RWPE2 (cell line): ENCODE results near the gene WASF2.
A peak's percentile ranks its signal among the peaks of the same experiment; 100 is the strongest.

ENCODE experiments used
- ATAC-seq: fragments of 200-7000 bp; cut with Tn5 transposase; 3 replicates; pipeline ENCODE4 v1.9.1; 2021; ENCODE audit warnings: low read depth
- DNase-seq: peaks from one replicate; pipeline ENCODE4 v3.0.0-alpha.2; 2020; ENCODE audit warnings: low spot score
- H3K27ac ChIP-seq: fragments of 450-650 bp; 2 replicates; pipeline ENCODE4 v1.5.1; 2017; ENCODE audit warnings: mild to moderate bottlenecking; ENCODE audit not compliant: poor library complexity, severe bottlenecking
- H3K27me3 ChIP-seq: fragments of 250-450 bp; sonication (Bioruptor Pico); 2 replicates; pipeline ENCODE4 v1.5.1; 2021; ENCODE audit warnings: mild to moderate bottlenecking, moderate library complexity; ENCODE audit not compliant: insufficient read depth, poor library complexity, severe bottlenecking
- H3K36me3 ChIP-seq: fragments of 250-450 bp; sonication (Bioruptor Pico); 2 replicates; pipeline ENCODE4 v1.5.1; 2020; ENCODE audit warnings: low read depth, mild to moderate bottlenecking, moderate library complexity
- H3K4me1 ChIP-seq: fragments of 250-450 bp; sonication (Bioruptor Pico); 2 replicates; pipeline ENCODE4 v1.5.1; 2021; ENCODE audit warnings: mild to moderate bottlenecking, moderate library complexity; ENCODE audit not compliant: insufficient read depth, poor library complexity, severe bottlenecking
- H3K4me3 ChIP-seq: fragments of 250-450 bp; sonication (Bioruptor Pico); 2 replicates; pipeline ENCODE4 v1.5.1; 2021; ENCODE audit warnings: mild to moderate bottlenecking, moderate library complexity; ENCODE audit not compliant: severe bottlenecking
- H3K9me3 ChIP-seq: fragments of 250-450 bp; sonication (Bioruptor Pico); 2 replicates; pipeline ENCODE4 v1.5.1; 2021; ENCODE audit warnings: mild to moderate bottlenecking, moderate library complexity; ENCODE audit not compliant: severe bottlenecking
- TF ChIP-seq, protein P1 (sequence below): fragments of 450-650 bp; IDR thresholded peaks from one replicate; pipeline ENCODE4 v1.5.1; 2017; ENCODE audit warnings: mild to moderate bottlenecking, moderate library complexity; ENCODE audit not compliant: poor library complexity, severe bottlenecking

The WASF2 gene

DNA sequence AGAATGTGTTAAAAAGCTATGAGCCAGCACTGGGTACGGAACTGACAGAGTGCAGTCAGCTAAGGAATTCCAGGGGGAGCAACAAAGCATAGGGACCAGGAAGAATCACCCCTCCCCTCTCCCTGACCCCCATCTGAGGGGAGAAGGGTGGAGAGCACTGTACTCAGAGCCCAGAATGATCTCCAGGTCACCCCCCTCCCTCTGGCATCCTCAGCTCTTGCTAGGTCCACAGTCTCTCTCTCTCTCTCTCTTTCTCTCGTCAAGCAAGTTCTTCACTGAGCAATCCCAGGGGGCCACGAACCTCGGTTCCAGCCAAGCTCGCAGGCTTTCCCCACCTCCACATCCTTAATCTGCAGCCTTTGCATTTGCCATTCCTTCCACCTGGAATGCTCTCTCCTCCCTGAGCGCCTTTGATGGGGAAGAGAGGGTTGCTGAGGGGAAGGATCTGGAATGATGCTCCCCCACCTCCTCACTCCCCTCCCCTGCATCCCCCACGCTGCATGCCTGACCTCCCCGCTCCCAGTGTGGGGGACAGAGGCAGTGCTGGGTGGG is 6.7 kb upstream of the WASF2 start:
- no peaks in the 10 kb centered on the region for H3K4me1 ChIP-seq
- H3K27ac ChIP-seq: no peak overlapping the region
- DNase-seq: no peak
- H3K4me3 ChIP-seq: no peak overlapping the region
- no peaks in the 10 kb centered on the region for H3K36me3 ChIP-seq
- TF ChIP-seq, protein P1, sequence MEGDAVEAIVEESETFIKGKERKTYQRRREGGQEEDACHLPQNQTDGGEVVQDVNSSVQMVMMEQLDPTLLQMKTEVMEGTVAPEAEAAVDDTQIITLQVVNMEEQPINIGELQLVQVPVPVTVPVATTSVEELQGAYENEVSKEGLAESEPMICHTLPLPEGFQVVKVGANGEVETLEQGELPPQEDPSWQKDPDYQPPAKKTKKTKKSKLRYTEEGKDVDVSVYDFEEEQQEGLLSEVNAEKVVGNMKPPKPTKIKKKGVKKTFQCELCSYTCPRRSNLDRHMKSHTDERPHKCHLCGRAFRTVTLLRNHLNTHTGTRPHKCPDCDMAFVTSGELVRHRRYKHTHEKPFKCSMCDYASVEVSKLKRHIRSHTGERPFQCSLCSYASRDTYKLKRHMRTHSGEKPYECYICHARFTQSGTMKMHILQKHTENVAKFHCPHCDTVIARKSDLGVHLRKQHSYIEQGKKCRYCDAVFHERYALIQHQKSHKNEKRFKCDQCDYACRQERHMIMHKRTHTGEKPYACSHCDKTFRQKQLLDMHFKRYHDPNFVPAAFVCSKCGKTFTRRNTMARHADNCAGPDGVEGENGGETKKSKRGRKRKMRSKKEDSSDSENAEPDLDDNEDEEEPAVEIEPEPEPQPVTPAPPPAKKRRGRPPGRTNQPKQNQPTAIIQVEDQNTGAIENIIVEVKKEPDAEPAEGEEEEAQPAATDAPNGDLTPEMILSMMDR: peak; percentile 12
- no peaks in the 10 kb centered on the region for H3K9me3 ChIP-seq
- H3K27me3 ChIP-seq: no peaks in the 10 kb centered on the region
- peak; percentile 53 for ATAC-seq

DNA sequence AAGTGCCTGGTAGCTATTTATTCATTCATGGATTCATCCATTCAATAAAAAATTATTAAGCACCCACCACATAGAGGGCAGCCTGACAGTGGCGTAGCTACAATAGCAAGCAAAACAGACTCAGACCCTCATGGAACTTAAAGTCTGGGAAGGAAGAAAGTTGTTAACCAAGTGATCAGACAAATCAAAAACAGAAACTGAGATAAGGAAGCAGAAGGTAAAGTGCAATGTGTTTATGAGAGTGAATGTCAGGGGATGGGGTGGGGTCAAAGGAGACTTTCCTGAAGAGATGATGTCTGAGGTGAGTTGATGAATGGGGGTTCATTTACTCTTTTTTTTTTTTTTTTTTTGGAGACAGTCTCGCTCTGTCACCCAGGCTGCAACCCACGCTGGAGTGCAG is 2.8 kb upstream of the WASF2 start:
- H3K4me3 ChIP-seq: no peak overlapping the region
- ATAC-seq: no peak
- H3K27ac ChIP-seq: peak overlapping the region; percentile 83
- peaks cover 1% of the 10 kb centered on the region for H3K4me1 ChIP-seq
- TF ChIP-seq, protein P1: no peak
- no peaks in the 10 kb centered on the region; the same call in 1 of the 2 replicates for H3K36me3 ChIP-seq
- DNase-seq: no peak
- no peaks in the 10 kb centered on the region for H3K27me3 ChIP-seq
- no peaks in the 10 kb centered on the region for H3K9me3 ChIP-seq

DNA sequence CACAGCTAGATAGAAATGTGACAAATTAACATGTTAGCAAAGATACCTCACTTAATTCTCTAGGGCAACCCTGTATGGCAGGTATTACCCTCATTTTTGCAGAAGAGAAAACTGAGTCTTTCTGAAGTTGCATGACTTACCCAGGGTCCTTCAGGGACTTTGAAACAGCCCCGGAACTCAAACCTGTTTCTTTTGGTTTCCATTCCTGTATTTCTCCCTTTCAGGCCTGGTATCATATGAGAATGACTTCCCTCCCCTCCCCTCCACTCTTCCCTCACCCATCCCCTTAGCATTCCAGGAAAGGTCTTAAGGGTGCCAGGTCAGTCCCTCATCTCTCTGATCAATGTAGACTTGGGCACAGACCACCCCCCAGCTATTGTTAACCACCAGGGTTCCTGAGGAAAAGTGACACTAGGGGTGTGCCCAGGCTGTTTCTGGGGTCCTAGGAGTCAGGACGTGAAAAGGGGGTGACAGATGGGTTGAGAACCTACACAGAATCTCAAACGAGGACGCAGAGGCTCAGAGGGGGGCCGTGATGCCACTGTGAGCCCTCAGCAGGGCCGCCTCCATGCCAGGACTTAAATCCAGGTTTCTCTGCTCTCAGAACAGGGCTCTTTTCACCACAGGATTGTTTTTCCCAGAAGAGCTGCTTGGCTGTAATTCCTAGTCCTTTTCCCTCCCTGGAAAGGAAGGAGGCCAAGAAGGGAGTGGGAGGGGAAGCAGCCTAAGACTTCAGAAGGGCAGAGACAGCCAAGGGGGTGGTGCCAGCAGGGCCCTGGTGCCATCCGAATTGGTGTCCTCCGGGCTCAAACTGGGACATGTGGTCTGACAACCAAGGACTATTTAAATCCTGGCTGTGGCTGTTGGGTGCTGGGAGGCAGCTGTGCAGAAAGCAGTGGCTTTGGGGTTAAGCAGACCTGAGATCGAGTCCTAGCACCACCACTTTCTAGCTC is 2.1 kb upstream of the WASF2 start:
- TF ChIP-seq, protein P1: no peak
- H3K36me3 ChIP-seq: no peaks in the 10 kb centered on the region; the same call in 1 of the 2 replicates
- H3K27me3 ChIP-seq: no peaks in the 10 kb centered on the region
- H3K4me1 ChIP-seq: peaks cover 3% of the 10 kb centered on the region
- ATAC-seq (no peak), DNase-seq (no peak)
- no peak overlapping the region for H3K4me3 ChIP-seq
- H3K27ac ChIP-seq: peak overlapping the region; percentile 83
- H3K9me3 ChIP-seq: no peaks in the 10 kb centered on the region

DNA sequence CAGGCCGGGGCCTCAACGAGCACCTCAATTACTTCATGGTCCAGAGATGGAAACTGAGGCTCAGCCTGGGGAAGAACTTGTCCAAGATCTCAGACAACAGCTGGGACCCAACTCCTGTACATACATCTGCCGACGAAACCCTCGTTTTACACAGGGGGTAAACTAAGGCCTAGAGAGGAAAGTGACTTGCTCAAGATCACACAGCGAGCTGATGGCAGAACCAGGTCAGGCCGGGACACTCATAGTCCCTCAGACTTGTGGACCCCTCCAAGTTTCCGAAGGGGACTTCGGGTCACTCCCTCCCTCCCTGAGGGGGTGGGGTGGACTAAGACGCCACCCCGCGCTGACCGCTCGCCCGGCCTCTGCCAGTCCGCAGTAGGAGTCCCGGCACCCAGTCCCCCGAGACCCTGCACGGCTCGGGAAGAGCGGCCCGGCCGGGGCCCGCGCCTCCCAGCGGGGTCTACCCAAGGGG is 430 bp downstream of the WASF2 start:
- peaks cover 3% of the 10 kb centered on the region for H3K4me1 ChIP-seq
- DNase-seq: no peak
- ATAC-seq: peak; percentile 13

More for the DNA sequence above, 430 bp downstream of the WASF2 start:
- no peaks in the 10 kb centered on the region for H3K9me3 ChIP-seq
- TF ChIP-seq, protein P1: no peak
- H3K27ac ChIP-seq: peak overlapping the region; percentile 83
- H3K4me3 ChIP-seq: peak overlapping the region; percentile 93
- peaks cover 9% of the 10 kb centered on the region for H3K36me3 ChIP-seq
- H3K27me3 ChIP-seq: no peaks in the 10 kb centered on the region
